HG02623 (cell line): ENCODE measurements around the gene PDK1.

Source experiments
- ATAC-seq: cut with Tn5 transposase; IDR thresholded peaks from one replicate; pipeline ENCODE4 v1.9.1; 2021; ENCODE audit warnings: moderate library complexity; ENCODE audit not compliant: unreplicated experiment

PDK1 gene

DNA sequence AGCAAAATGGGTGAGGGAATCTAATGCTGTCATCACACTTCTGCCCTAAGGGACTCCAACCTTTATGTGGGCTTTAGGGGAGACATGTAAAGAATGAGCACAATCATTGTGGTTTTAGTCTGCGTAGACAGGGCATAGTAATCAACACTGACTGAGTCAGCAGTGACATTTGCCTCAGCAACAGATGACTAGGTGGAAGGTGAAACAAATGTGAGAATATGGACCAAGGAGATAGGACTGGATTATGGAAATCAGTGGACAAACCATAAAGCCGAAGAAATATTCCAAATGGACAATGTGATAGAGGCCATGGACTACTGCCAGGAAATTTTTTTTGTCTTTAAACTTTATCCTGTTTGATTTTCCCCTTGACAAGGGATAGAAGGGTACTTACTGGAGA lies 83.9 kb downstream of the PDK1 start:
- ATAC-seq: no peak

DNA sequence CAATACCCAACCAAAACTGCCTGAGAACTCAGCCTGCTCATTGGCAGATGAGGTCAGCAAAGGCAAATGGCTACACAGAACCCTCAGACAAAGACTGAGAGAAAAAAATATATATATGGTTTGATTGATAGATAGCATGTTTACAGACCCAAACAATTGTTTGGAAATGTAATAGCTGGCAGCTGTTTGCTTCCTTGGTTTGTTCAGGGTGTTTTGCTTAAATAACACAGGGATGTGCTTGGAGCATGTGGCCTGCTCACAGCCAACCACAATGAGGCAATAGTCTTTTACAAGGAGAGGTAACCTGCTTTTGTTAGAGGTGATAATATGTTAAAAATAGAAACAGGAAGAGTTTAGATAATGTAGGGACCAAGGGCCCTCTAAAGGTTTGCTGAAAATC lies 84.5 kb downstream of the PDK1 start:
- ATAC-seq: no peak

DNA sequence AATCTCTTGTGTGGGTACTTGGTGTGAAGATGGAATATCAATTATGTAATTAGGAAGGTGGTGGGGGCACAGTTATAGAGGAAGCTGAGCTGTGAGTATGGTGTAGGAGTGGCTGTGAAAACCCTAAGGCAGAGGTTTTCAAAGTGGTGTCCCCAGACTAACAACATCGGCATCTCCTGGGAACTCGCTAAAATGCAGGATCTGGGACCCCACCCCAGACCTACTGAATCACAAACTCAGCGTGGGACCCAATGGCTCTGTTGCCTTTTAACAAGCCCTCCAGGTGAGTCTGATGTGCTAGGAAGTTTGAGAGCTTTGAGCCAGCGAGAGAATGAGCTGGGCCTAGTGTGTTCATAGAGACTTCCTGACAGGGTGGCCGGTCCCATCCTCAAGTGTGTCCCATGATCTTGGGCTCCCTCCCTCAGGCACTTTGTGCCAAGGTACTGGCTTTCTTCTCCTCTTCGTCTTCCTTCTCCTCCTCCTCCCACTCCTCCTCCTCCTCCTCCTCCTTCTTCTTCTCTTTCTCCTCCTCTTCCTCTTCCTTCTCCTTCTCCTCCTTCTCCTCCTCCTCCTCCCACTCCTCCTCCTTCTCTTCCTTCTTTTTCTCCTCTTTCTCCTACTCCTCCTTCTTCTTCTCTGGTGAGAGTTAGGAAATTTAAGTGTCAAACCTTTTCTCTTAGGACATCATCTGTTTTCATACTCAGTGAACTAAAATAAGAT lies 86.6 kb downstream of the PDK1 start:
- ATAC-seq: no peak

DNA sequence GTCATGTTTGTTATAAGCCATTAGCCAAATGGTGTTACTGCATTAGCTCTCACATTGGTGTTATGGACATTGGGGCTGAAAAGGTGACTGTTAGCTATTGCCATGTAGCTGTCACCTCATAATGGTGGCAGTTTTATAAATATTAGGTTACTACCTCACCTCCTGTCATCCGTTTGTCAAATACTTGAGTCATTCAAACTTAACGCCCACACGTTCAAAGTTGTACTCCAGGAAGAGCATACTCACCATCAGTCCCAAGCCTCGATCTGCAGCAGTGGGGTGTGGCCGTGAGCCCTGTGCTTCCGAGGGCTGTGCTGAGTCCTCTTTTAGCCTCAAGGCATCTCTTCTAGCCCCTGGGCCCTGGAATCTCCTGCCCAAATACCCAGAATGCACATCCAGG lies 87.3 kb downstream of the PDK1 start:
- no peak for ATAC-seq

DNA sequence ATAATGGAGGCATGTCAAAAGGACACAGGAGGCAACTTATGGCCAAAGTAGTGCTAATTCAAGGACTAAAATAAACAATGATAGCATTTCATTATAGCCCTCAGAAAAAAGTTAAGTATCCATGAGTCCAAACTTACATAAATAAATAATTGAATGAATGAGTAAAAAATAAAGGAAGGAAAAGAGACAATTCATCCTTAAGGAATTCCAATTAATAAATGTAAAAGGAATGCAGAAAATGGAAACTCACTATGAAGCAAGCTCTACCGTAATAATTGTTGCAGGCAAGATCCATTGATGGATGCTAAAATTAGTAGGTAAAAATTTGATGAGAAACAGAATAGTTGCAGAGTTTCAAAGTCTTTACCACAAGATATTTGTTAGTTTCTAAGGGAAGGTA lies 91.5 kb downstream of the PDK1 start:
- ATAC-seq: no peak

DNA sequence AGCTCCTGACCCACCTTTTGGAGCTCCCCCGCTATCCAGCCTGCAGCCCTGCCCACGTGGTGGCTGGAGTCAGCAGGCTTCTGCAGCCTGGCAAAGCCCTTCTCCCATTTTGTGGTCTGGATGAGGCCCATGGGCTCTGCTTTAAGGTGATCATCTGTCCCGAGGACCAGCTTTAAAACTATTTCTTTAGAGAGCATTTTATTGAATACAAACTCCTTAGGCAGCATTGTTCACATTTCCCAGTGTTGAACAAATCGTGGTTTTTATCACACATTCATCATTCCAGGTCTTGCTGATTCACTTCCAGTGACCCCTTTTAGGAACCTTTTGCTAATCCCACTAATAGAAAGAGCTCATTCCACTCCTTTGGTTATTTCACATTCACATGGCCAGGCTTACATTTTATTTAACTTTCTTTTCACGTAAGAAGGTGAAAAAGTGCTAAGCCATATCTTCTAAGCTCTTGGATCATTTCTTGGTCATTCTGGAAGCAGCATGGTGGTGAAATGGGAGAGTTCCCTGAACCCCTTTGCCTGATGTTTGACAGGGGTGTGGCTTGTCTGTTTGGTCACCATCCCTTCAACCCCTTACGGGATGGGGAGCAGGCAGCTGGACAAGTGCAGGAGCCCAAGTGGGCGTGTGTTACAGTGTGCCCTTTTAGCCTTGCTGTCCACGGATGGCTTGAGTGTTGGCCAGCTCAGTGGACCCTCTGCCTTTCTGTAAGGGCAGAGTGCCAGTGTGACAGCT lies 99.4 kb downstream of the PDK1 start:
- ATAC-seq: no peak

DNA sequence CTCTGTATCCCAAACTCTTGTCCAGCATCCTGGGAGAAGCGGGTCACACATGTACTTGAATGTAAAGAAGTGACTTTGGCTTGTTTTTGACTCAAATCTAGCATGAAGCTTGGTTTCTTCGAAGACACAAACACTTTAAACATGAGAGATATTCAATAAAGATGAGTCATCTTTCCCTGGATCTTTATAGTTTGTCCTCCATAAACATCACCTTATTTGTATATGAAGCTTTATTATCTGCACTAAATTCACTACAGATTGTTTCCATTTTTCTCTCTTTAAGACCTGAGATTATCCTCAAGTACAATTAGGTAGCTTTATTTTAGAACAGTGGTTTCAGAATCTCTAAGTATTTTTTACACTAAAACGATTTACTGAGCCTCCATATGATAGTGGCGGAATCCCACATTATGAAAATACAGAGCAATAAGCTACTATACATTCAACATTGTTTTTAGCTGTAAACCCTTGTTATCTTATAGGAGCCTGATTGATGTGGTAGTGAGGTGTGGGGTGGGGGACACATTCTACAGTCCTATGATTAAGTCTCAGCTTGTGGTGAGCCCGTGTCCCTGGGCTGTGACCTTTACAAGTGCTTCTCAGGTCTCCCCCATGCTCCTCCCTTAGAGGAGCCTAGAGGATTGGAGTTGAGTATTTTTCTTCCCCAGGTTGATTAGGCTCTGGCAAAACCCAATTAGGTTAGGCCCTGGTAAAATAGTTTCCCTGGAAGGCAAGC lies 100.1 kb downstream of the PDK1 start:
- ATAC-seq: no peak
